Hepatocyte (in vitro differentiated cells): ENCODE data around the gene NR6A1.

Experiments
- CTCF ChIP-seq: fragments of 200-600 bp; sonication (generic); IDR thresholded peaks from 2 replicates; pipeline ENCODE4 v1.5.1; 2016; ENCODE audit warnings: antibody characterized with exemption, mild to moderate bottlenecking; ENCODE audit not compliant: poor library complexity
- EZH2 ChIP-seq: fragments of 200-600 bp; sonication (generic); IDR thresholded peaks from 2 replicates; pipeline ENCODE4 v1.6.1; 2016; ENCODE audit warnings: antibody characterized with exemption, mild to moderate bottlenecking, borderline replicate concordance

DNA sequence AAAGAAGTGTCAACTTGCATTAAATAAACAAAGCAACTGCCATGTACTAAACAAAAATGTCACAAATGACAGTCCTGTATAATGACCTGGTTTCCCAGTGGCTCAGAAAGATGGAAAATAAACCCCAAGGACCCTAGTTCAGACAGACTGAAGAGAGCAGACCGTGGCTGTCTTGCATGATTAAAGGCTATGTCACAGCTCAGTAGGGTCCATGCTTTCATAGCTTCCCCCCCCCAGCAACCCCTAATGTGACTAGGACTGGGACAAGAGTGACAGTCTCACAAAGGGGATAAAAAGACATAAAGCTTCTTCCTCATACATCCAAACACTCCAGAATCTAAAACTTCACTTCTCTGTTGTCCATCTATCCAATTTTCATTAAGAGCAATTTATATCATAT, 113.6 kb downstream of the NR6A1 start:
- TF ChIP-seq CTCF (no peak), EZH2 (no peak)
